GM18508 (cell line): ENCODE data around the gene FGF12.

Experiments used
- ATAC-seq: cut with Tn5 transposase; IDR thresholded peaks from one replicate; pipeline ENCODE4 v1.9.1; 2021; ENCODE audit warnings: moderate number of reproducible peaks; ENCODE audit not compliant: insufficient read depth, unreplicated experiment

The FGF12 gene

DNA sequence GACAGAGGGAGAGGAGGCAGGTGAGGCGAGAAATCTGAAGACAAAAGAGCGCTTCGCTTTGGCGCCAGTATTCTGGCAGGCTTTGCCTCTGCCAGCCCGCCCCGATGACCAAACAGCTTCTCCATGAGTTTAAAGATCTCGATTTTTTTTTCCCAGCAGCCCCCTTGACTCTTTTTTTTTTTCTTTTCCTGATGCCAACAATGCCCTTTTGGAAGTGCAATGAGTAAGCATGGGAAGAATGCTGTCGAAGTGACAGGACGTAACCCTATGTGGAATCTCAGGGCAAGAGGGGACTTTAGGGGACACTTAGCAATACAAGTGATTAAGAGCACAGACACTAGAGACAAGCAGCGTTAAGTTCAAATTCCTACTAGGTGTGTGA lies 211.7 kb downstream of the FGF12 start:
- ATAC-seq, result no peak

DNA sequence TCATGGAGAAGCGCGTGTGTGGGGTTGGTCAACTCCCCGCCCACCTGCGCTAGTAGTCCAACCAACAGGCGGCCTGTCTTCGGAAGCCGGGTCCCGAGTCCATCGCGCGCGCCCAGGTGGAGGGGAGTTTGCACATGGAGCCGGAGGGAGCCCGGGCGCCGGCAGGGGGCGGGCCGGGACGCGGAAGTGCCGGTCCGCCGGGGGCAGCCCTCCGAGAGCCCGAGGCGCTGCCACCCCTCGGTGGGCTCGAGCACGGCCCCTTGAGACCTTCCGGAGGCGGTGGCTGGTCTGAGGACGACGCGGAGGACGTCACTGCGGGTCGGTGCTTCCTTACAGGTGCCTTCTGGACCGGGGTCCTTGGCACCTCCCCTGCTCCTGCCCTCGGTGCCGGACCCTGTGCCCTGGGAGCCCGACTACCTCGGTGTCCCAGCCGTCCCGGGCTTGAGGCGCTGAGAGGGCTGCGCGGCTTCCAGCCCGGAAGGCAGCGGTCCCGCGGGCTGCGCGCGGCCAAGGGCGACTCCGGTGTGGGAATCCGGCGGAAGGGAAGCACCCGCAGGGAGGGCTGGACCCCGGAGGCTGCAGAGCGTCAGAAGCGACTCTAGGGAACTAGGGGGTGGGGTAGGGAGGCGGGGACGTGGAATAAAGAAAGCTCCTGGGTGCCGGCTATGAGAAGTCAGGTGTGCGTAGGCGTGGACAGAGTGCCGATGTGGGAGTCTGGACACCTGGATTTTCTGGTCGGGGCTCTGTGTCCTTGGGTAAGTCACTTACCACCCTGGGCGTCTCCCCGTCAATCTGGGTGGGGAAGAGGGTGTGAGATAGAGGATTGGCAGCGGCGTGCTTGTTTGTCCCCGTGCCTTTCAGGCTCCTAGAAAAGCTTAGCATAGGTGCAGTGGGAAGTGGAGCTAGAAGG lies 212.3 kb downstream of the FGF12 start:
- no peak for ATAC-seq

DNA sequence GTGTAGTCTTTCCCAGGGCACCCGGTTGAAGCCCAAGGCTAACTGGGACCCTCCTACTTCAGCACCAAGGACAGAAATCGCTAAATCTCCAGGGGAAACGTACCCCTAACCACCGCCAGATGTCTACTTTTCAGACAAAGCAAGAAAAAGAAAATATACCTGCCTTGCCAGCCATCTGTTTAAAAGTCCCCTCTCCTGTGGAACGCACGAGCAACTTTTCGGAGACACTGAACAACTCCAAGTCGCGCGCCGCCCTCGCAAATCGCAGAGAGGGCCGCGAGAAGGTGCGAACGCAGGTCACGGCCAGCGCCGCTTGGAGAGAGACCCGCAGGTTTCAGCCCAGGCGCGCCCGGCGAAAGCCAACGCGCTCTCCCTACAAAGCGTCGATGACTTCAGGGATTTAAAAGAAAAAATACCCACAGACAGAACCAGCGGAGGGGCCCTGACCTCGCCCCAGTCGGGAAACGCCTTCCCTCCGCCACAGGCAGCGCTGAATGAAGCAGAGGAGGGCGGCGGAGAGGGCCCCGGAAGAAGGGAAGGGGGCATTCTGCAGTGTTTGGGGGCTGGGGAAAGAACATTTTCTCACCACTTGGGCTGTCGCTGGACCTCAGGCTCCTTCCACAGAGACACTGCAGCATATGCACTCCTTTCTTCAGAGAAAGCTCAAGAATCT lies 213.1 kb downstream of the FGF12 start:
- no peak for ATAC-seq

DNA sequence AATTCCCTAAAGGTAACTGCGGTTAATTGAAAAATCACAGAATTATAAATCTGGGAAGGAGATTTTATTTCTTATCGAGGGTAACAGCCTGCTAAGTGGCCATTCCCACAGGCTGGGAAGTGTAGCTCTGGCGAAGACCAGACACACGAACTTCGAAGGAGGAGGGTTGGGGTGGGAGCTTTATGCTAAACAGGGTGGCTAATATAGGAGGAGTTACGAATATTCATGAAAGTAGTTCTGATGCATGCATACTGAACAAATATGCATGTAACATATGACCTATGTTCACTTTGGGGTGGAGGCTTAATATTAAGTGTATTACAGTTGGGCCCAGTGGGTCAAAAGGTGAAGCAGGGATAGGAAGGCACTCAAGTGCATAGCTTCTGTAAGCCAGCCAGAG lies 221.6 kb downstream of the FGF12 start:
- no peak for ATAC-seq

DNA sequence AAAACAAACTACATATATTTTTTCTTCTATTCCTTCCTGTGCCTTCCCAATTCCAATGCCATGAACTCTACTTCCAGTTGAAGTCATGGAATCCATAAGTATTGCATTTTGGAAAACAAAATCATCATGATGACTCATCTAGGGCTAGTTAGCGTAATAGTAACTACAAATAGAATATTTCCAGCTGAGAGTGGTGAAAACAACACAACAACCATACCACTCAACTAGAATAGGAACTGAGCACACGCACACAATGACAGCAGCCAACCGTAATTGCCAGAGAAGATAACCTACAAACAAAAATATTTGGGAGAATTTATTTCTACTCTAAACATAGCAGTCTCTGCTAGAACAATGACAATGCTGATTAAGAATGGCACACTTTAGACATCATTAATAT lies 225.9 kb downstream of the FGF12 start:
- no peak for ATAC-seq

DNA sequence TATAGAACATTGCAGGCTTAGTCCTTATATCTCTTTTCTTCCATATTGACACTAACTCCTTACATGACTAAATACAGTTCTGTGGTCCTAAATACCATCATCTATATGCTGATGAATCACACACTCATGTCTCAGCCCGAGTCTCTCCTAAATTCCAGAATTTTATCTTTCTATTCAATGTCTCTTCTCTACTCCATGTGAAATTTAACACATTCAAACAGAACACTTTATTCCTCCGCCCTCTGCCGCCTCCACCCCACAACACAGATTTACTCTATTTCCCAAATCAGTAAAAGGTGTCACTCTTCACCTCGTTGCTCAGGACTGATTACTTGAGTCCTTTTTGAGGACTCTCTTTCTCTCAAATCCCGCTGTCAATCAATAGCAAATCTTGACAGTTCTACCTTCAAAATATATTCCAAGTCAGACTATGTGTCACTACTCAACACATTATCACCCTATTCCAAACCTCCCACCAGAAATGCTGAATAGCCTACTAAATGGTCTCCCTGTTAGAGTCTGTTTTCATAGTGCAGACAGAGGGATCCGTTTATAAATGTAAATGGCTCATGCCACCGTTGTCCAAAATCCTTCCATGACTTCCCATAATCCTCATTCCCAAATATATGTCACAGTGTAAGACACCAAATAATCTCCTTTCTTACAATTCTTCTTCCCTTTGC lies 230.3 kb downstream of the FGF12 start:
- ATAC-seq, result no peak

DNA sequence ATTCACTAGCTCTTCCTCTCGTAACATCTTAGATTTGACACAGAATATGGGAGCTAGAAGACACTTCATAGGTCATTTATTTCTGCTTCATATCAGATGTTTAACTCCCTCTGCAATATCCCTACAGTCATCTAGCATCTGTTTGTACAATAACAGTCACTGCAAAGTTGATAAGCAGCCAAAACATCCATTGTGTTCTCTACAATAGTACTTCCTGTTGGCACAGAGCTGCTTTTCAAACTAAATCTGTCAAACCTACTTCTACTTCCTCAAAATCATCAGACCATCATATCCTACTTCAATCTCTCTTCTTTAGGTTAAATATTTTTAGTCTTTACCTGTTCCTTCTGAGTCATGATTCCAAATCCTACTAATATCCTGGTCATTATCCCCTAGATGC lies 233.2 kb downstream of the FGF12 start:
- ATAC-seq, result peak; percentile 86

DNA sequence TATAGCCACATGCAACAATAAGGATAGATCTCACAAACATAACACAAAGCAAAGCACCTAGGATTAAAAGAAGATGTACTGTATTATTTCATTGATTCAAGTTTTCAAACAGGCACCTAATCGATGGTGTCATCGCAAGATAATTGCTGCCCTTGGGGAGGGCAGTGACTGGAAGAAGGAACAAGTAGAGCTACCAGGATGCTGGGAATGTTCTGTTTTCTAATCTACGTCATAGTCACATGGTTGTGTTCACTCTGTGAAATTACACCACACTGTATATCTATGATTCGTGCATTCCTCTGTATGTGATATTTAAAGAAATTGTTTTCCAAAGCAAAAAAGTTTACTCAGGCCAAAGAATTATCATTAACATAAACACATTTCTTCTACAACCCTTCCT lies 236.6 kb downstream of the FGF12 start:
- no peak for ATAC-seq

DNA sequence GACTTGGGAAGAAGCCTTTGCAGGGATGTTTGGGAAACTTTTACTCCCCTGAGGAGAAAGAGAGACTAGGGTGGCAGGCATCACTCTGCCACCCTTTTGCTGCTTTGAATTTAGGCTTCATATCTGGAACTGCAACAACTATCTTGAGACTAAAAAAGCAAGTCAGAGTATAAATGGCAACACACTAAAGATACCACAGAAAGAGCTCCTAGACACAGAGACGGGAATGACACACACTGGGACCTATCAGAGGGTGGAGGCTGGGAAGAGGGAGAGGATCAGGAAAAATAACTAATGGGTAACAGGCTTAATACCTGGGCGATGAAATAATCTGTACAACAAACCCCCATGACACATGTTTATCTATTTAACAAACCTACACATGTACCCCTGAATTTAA lies 237.8 kb downstream of the FGF12 start:
- no peak for ATAC-seq

DNA sequence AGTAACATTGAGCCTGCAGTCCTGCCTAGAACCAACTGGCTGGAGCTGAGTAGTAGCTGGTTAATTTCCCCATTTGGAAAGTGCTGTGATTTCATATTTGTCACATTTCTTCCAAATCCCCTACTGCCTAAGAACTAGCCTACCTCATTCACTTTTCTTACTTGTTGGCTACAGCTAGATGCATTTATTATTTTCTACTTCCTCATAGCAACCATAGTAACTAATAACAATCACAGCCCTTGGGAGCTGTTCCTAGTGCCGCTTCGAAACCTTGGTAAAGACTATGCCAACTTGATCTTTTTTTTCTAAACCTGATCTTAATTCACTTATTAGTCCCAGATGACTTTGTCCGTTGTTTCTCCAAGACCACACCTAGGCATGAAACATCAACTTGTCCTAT lies 240.3 kb downstream of the FGF12 start:
- ATAC-seq, result no peak

DNA sequence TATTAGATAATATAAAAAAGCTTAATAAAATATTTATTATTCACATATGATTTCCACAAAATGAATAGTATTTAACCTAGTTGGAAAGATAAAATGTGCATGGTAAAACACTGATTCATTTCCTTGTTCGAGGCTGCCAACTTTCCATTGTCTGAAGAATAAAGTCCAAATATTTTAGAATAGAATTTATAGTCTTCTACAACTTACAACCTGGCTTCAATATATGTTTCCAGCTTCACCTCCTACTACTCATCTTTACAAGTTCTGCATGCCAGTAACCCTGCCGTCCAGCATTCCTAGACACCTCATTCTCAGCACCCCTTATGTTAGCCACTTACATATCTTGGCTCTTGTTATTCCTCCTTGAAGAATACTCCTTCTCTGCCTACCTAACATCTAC lies 244.5 kb downstream of the FGF12 start:
- no peak for ATAC-seq

DNA sequence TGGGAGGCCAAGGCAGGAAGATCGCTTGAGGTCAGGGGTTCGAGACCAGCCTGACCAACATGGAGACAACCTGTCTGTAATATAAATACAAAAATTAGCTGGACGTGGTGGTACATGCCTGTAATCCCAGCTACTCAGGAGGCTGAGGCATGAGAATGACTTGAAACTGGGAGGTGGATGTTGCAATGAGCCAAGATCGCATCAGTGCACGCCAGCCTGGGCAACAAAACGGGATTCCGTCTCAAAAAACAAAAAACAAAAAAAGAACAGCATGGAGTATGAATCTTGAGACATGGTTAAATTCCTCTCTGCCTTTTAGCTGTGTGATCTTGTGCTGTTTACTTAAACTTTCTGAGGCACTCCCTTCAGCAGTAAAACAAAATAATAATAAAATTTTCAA lies 244.9 kb downstream of the FGF12 start:
- no peak for ATAC-seq

DNA sequence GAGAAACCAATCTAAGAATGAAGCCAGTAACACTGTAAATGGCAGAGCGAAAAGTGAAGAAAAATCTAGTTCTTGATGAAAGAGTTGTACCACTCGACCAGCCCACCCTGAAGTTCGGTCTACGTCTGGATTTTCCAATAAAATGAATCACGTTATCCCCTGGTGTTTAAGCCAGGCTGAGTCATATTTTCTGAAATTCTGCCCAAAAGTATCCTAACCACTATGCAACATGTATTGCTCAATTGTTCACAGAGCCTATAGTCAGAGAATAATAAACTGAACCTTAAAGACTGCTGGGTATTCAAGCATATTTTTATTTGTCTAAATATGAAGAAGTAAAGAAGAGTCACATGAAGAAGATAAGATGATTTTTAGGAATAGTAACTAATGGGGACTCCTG lies 245.7 kb downstream of the FGF12 start:
- no peak for ATAC-seq

DNA sequence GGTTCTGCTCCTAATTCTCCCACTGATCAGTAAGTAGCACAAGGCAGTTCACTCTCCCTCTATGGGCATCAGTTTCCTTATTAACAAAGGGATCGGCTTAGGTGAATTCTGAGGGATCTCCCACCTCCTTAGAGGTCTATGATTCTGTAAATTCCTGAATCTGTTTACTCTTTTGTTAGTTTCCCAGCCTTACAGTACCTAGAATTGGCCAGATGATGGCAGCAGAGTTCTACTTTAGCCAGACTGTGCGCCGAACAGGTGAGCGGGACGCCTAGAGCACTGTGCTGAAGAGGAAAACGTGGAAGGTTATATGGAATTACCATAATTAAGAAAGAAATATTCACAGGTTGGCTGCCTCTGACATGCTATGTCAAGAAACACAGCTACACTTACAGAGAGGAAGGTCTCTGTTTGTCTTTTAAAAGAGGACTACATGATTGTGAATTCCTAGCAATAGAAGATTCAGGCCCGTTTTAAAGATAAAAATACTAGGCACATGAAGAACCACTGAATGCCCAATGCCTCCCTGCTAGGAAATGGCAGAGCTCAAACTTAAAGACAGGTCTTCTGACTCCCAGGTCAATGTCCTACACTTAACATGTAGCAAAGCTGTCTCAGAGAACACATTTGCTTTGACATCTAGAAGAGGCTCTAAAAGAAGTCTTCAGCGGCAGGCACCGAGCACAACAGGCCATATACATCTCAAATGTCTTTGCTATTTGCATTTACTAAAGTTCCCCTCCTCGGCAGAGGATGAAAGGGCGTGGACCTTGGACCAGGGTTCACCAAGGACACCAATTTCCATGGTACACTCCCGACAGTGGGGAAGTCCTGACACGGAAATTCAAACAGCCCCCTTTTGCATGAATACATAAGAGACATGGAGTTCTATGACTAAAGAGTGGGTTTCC lies 259.9 kb downstream of the FGF12 start:
- ATAC-seq, result peak; percentile 75

DNA sequence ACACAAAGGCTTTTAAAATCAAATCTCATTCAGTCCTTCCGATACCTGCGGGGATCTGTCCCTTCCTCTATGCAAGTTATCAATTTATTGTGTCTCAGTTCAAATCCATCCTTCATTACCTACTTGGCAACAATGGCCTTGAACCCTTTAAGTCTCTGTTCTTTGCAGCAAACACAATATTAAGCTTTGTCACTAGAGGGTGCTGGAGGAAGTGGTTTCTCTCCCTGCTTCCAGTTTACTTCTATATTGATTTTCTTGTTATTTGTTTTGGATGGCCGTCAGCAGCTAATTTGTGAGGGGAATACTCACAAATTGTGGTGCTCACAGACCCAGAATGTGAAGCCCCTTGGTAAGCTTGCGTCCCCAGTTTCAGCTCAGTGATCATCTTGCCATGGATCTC lies 278.3 kb downstream of the FGF12 start:
- no peak for ATAC-seq

DNA sequence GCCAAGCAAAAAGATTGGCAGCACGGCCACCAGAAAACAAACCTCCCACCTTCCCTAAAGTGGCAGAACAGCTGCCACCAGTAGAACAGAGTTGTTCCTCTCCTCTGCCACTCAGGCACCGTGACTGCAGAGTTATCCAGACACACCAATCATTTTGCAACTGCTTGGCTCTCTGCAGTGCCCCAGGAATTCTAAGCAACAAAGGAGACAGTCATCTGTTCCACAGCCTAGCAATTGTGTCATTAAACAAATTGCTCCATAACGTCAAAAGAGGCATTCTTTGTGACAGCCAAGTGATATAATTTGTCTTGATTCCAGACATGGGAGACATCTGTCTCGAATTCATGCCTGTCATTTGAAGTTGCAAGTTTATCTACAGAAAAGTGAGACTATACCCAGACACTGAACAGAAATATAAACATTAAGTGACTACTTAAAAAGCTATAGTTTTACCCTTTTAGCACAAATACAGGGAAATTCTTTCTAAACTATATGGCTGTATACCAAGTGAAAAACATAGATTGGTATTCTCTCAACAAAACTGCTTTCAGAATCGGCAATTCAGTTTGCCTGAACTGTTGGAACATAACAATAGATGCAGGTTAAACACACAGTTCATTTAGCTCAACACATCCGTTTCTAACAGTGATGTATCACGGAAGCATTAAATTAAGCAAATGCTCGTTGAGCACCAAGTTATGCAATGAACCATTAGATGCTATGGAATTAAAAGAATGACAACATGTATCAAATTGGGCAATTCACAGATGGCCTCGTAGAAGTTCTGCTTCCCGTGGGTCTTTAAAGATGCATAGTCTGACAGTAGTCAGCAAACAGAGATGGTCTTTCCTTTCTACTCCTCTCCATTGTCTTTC lies 281.3 kb downstream of the FGF12 start:
- no peak for ATAC-seq

DNA sequence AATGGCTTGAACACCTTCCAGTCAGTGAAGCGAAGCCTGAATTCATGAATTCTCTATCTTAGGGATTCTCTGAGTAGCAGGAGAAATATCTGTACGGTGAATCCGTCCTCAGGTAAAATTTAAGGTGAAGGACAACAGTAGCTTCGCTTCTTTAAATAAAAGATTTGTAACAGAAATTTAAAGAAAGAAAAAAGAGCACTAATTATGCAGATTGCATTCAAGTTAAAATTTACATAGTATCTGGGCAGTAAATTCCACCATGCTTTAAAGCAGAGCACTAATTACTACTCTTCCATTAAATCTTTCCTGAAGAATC lies 282.6 kb downstream of the FGF12 start:
- no peak for ATAC-seq

DNA sequence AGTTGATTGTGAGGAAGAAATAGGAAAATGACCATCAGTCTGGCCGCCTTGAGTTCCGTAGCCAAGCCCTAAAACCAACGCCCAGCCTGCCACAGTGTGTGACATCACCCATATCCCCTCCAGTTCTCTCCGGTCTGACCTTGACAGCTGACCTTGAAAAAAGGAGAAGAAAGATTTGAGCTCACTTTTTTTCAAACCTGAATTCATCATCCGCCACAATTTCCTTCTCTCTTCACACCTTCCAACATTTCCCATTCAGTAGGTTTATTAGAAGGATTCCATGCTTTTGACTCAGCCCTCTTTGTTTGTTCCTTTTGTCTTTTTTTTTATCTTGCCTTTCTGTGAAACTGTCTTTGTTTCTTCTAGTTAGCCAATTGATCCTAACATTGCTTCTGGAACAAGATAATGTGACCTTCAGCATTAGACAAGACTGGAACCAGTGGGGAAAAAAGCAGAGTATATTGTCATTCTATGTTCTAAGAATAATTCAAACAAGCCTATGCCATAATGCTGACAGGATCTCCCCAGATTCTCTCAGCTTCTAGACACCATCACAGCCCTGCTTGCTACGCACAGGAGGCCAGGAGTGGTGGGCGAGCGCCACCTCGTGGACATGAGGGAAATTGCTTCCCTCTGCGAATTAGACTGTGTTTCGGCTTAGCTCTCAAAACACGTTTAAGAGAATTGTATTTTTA lies 283.1 kb downstream of the FGF12 start:
- ATAC-seq, result peak; percentile 91

DNA sequence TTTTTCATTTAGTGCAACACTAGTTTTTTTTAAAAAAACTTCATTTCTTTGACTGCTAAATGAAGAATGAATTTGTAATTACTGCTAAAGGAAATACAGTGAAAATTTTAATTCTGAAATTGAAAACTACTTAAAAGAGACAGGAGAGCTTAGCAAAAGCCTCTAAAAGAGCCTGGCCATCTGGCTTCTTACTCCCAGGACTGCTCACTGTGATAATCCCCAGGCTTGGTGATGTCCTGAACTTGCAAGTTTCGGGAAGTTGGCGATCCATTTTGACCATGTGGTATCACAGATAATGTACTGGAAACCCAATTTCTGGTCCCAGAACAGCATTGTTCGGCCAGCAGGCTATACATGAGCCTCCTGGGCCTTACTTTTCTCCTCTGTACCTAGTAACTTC lies 292.1 kb downstream of the FGF12 start:
- no peak for ATAC-seq
